MM.1S (cell line): ENCODE measurements around the gene CALR3.

Experiments
- DNase-seq: peaks from one replicate; pipeline ENCODE4 v3.0.0-alpha.2; 2015
- H2AFZ ChIP-seq: fragments of 300-600 bp; sonication (generic); 2 replicates; pipeline ENCODE4 v1.6.0; 2016; ENCODE audit warnings: antibody characterized with exemption, low read length
- H3F3A ChIP-seq: fragments of 300-600 bp; sonication (generic); 2 replicates; pipeline ENCODE4 v1.6.1; 2016; ENCODE audit warnings: mild to moderate bottlenecking, antibody characterized with exemption, low read length, moderate library complexity, mixed read lengths; ENCODE audit not compliant: insufficient read depth
- H3K27ac ChIP-seq: fragments of 300-600 bp; sonication (generic); 2 replicates; pipeline ENCODE4 v1.5.1; 2016; ENCODE audit warnings: mild to moderate bottlenecking, low read length
- H3K27me3 ChIP-seq: fragments of 300-600 bp; sonication (generic); replicated peaks from 2 replicates; pipeline ENCODE4 v1.6.0; 2016; ENCODE audit warnings: low read length; ENCODE audit not compliant: insufficient read depth
- H3K36me3 ChIP-seq: fragments of 300-600 bp; sonication (generic); replicated peaks from 2 replicates; pipeline ENCODE4 v1.6.1; 2016; ENCODE audit warnings: mild to moderate bottlenecking, low read length, mixed read lengths; ENCODE audit not compliant: insufficient read depth
- H3K4me1 ChIP-seq: fragments of 300-600 bp; sonication (generic); 2 replicates; pipeline ENCODE4 v1.6.1; 2016; ENCODE audit warnings: low read length, mixed read lengths
- H3K4me2 ChIP-seq: fragments of 300-600 bp; sonication (generic); 2 replicates; pipeline ENCODE4 v1.6.0; 2016; ENCODE audit warnings: low read depth, low read length
- H3K4me3 ChIP-seq: fragments of 300-600 bp; sonication (generic); 2 replicates; pipeline ENCODE4 v1.5.1; 2016; ENCODE audit warnings: low read length, mixed read lengths
- H3K79me2 ChIP-seq: fragments of 300-600 bp; sonication (generic); 2 replicates; pipeline ENCODE4 v1.6.1; 2016; ENCODE audit warnings: mixed run types, low read length, mixed read lengths
- H3K9ac ChIP-seq: fragments of 300-600 bp; sonication (generic); 2 replicates; pipeline ENCODE4 v1.6.1; 2016; ENCODE audit warnings: low read length, mixed read lengths
- H3K9me2 ChIP-seq: fragments of 300-600 bp; sonication (generic); replicated peaks from 2 replicates; pipeline ENCODE4 v1.6.1; 2016; ENCODE audit warnings: mild to moderate bottlenecking, low read length, mixed read lengths; ENCODE audit not compliant: insufficient read depth
- H3K9me3 ChIP-seq: fragments of 300-600 bp; sonication (generic); replicated peaks from 2 replicates; pipeline ENCODE4 v1.6.1; 2016; ENCODE audit warnings: mild to moderate bottlenecking, low read length, mixed read lengths; ENCODE audit not compliant: insufficient read depth
- H4K20me1 ChIP-seq: fragments of 300-600 bp; sonication (generic); 2 replicates; pipeline ENCODE4 v1.6.1; 2016; ENCODE audit warnings: mild to moderate bottlenecking, low read length, moderate library complexity, mixed read lengths; ENCODE audit not compliant: insufficient read depth
- EZH2 ChIP-seq: fragments of 300-600 bp; sonication (generic); optimal IDR thresholded peaks from 2 replicates; pipeline ENCODE3; 2017; ENCODE audit warnings: low read depth, mild to moderate bottlenecking, antibody characterized with exemption, low read length, mixed read lengths
- EZH2phosphoT487 ChIP-seq: fragments of 300-600 bp; sonication (generic); IDR thresholded peaks from 2 replicates; pipeline ENCODE4 v1.6.1; 2018; ENCODE audit warnings: antibody characterized with exemption, low read length
- TF ChIP-seq, protein P1 (sequence below): fragments of 300-600 bp; sonication (generic); IDR thresholded peaks from 2 replicates; pipeline ENCODE4 v1.5.1; 2016; ENCODE audit warnings: antibody characterized with exemption, low read length, mixed read lengths

Gene CALR3

GRCh38 chr19:16518061-16518460 is 22.1 kb upstream of the CALR3 start:
- Histone ChIP-seq H3F3A (no peaks in the 10 kb centered on the region), H3K36me3 (peaks cover 20% of the 10 kb centered on the region), H3K27ac (no peak overlapping the region), H3K79me2 (no peaks in the 10 kb centered on the region), H3K9me3 (no peaks in the 10 kb centered on the region), H3K9ac (no peak overlapping the region), H2AFZ (no peak overlapping the region), H3K4me3 (no peak overlapping the region), H3K27me3 (no peaks in the 10 kb centered on the region), H4K20me1 (no peaks in the 10 kb centered on the region), H3K9me2 (no peaks in the 10 kb centered on the region), H3K4me1 (no peaks in the 10 kb centered on the region), H3K4me2 (no peak overlapping the region)
- DNase-seq: no peak
- no peak for TF ChIP-seq EZH2phosphoT487
- TF ChIP-seq, protein P1, sequence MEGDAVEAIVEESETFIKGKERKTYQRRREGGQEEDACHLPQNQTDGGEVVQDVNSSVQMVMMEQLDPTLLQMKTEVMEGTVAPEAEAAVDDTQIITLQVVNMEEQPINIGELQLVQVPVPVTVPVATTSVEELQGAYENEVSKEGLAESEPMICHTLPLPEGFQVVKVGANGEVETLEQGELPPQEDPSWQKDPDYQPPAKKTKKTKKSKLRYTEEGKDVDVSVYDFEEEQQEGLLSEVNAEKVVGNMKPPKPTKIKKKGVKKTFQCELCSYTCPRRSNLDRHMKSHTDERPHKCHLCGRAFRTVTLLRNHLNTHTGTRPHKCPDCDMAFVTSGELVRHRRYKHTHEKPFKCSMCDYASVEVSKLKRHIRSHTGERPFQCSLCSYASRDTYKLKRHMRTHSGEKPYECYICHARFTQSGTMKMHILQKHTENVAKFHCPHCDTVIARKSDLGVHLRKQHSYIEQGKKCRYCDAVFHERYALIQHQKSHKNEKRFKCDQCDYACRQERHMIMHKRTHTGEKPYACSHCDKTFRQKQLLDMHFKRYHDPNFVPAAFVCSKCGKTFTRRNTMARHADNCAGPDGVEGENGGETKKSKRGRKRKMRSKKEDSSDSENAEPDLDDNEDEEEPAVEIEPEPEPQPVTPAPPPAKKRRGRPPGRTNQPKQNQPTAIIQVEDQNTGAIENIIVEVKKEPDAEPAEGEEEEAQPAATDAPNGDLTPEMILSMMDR: no peak
- TF ChIP-seq EZH2: no peak

DNA sequence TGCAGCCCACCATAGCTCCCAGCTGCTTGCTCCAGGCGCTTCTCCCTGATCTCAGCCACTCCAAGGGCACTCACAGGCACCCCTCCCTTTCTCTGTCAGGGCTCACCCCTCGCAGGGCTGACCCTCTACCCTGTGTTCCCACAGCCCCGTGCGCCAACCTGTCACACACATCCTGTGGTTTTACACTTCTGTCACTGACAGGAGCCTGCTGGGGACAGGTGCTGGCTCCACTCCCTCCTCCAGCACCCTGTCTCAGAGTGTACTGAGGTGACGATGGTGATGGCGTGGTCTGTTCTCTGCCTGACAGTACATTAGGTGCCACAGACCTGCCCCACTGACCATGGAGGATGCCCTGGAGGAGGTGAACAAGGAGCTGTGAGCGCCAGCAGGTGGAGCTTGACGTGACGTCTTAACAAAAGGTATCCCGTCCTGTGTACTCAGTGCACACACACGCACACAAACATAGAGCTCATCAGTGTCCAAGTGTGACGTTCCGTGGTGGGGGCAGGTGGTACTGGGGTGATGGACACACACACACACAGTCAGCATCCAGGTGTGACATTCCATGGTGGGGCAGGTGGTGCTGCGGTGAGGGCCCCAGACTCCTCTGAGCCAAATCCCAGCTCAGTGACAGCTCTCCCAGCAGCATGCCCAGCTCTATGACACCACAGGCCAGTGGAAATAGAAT is 21.1 kb upstream of the CALR3 start:
- no peak overlapping the region for H3K27ac ChIP-seq
- H3K36me3 ChIP-seq: peaks cover 16% of the 10 kb centered on the region
- H3K4me2 ChIP-seq: no peak overlapping the region
- no peaks in the 10 kb centered on the region for H3F3A ChIP-seq
- TF ChIP-seq, protein P1: no peak
- TF ChIP-seq EZH2: no peak
- TF ChIP-seq EZH2phosphoT487: no peak
- no peak for DNase-seq
- no peaks in the 10 kb centered on the region for H3K4me1 ChIP-seq
- H3K79me2 ChIP-seq: no peaks in the 10 kb centered on the region
- no peaks in the 10 kb centered on the region for H3K9me3 ChIP-seq
- H3K9me2 ChIP-seq: no peaks in the 10 kb centered on the region
- H3K9ac ChIP-seq: no peak overlapping the region
- no peaks in the 10 kb centered on the region for H4K20me1 ChIP-seq
- no peak overlapping the region for H3K4me3 ChIP-seq
- H2AFZ ChIP-seq: no peak overlapping the region
- H3K27me3 ChIP-seq: no peaks in the 10 kb centered on the region

GRCh38 chr19:16516381-16516780 is 20.4 kb upstream of the CALR3 start:
- H3K27me3 ChIP-seq: no peaks in the 10 kb centered on the region
- H3K27ac ChIP-seq: no peak overlapping the region
- no peak overlapping the region for H3K4me3 ChIP-seq
- H3K9me2 ChIP-seq: no peaks in the 10 kb centered on the region
- H3K4me1 ChIP-seq: no peaks in the 10 kb centered on the region
- H3K9ac ChIP-seq: no peak overlapping the region
- peaks cover 16% of the 10 kb centered on the region for H3K36me3 ChIP-seq
- H3K9me3 ChIP-seq: no peaks in the 10 kb centered on the region
- no peak for DNase-seq
- no peaks in the 10 kb centered on the region for H3F3A ChIP-seq
- H3K4me2 ChIP-seq: no peak overlapping the region
- no peaks in the 10 kb centered on the region for H3K79me2 ChIP-seq
- H2AFZ ChIP-seq: no peak overlapping the region
- TF ChIP-seq, protein P1: no peak
- no peak for TF ChIP-seq EZH2
- no peak for TF ChIP-seq EZH2phosphoT487
- H4K20me1 ChIP-seq: no peaks in the 10 kb centered on the region
